ENCODE data around the gene ZNF534. TPM values are rescaled to one million over a fixed set of nuclear protein-coding genes. Genes with fewer than 3 reads are reported as not detected.
"Not testable (repeated sequence)": the region's sequence is repeated elsewhere in the genome, so short reads cannot be mapped to it uniquely, and the experiment has no call there.

Gene ZNF534
- total RNA-seq, 2 experiments from 2014 or later: not detected

- TF ChIP-seq CTCF (IDR thresholded peaks at IDR 0.05): no peak
- H3K4me3 ChIP-seq (ENCODE audit: low read length): no peak overlapping the region
- Mint-ChIP-seq H3K4me3 (no peak overlapping the region), H3K27ac (no peak overlapping the region), H3K27me3 (no peaks in the 10 kb centered on the region), H3K9me3 (peaks cover 24% of the 10 kb centered on the region), H3K4me1 (ENCODE audit: low read depth) (no peaks in the 10 kb centered on the region), H3K36me3 (ENCODE audit: low read depth) (peaks cover 83% of the 10 kb centered on the region)
- ChIA-PET CTCF (no interaction called here), POLR2A (no interaction called here)
- H3K9me3 ChIP-seq (ENCODE audit: control insufficient read depth in 1 of 2, insufficient read depth in 1 of 2, low read length in 2 of 2): peaks cover 36 to 95% of the 10 kb centered on the region in 2 experiments
- H3K4me1 ChIP-seq (ENCODE audit: insufficient read depth, low read length): no peaks in the 10 kb centered on the region
- no peaks in the 10 kb centered on the region for H3K27me3 ChIP-seq (ENCODE audit: control insufficient read depth in 1 of 2, insufficient read depth in 2 of 2, low read length in 2 of 2)
- DNase-seq: no peak
- intact Hi-C loops (cut with DNase I, micrococcal nuclease): no loop called here
- H3K36me3 ChIP-seq (ENCODE audit: insufficient read depth, low read length): no peaks in the 10 kb centered on the region
- H3K27ac ChIP-seq (ENCODE audit: low read depth in 1 of 2, low read length in 2 of 2): no peak overlapping the region
- no peak for ATAC-seq (ENCODE audit: poor library complexity)
Measured at GRCh38 chr19:52474351-52475127, 45.6 kb downstream of the ZNF534 start.

- peaks cover 52% of the 10 kb centered on the region for H3K36me3 Mint-ChIP-seq (ENCODE audit: low read depth)
- H3K27me3 Mint-ChIP-seq; H3K4me3 Mint-ChIP-seq; intact Hi-C loops (cut with DNase I, micrococcal nuclease); H3K36me3 ChIP-seq (ENCODE audit: insufficient read depth, low read length); CTCF ChIA-PET; POLR2A ChIA-PET; H3K27ac ChIP-seq (ENCODE audit: low read depth in 1 of 2, low read length in 2 of 2); H3K27me3 ChIP-seq (ENCODE audit: control insufficient read depth in 1 of 2, insufficient read depth in 2 of 2, low read length in 2 of 2); H3K4me1 Mint-ChIP-seq (ENCODE audit: low read depth); H3K4me1 ChIP-seq (ENCODE audit: insufficient read depth, low read length); H3K27ac Mint-ChIP-seq; ATAC-seq (ENCODE audit: poor library complexity); H3K4me3 ChIP-seq (ENCODE audit: low read length); DNase-seq: not testable (repeated sequence)
- H3K9me3 Mint-ChIP-seq: peaks cover 17% of the 10 kb centered on the region
- peaks cover 76 to 81% of the 10 kb centered on the region in 2 experiments for H3K9me3 ChIP-seq (ENCODE audit: control insufficient read depth in 1 of 2, insufficient read depth in 1 of 2, low read length in 2 of 2)
Measured at GRCh38 chr19:52484111-52484743, 55.3 kb downstream of the ZNF534 start.

- H3K27ac ChIP-seq (ENCODE audit: low read depth in 1 of 2, low read length in 2 of 2); H3K4me1 Mint-ChIP-seq (ENCODE audit: low read depth); H3K27me3 ChIP-seq (ENCODE audit: control insufficient read depth in 1 of 2, insufficient read depth in 2 of 2, low read length in 2 of 2); ATAC-seq (ENCODE audit: poor library complexity); H3K27me3 Mint-ChIP-seq; H3K36me3 ChIP-seq (ENCODE audit: insufficient read depth, low read length); H3K4me3 Mint-ChIP-seq; POLR2A ChIA-PET; intact Hi-C loops (cut with DNase I, micrococcal nuclease); H3K4me1 ChIP-seq (ENCODE audit: insufficient read depth, low read length); DNase-seq; H3K4me3 ChIP-seq (ENCODE audit: low read length); H3K27ac Mint-ChIP-seq; CTCF ChIA-PET: not testable (repeated sequence)
- Mint-ChIP-seq H3K9me3 (peaks cover 21% of the 10 kb centered on the region), H3K36me3 (ENCODE audit: low read depth) (peaks cover 57% of the 10 kb centered on the region)
- H3K9me3 ChIP-seq (ENCODE audit: control insufficient read depth in 1 of 2, insufficient read depth in 1 of 2, low read length in 2 of 2): peaks cover 68 to 80% of the 10 kb centered on the region in 2 experiments
Measured at GRCh38 chr19:52485064-52485463, 56.1 kb downstream of the ZNF534 start.

GRCh38 chr19:52485561-52486240 is 56.8 kb downstream of the ZNF534 start:
- H3K4me3 ChIP-seq (ENCODE audit: low read length); DNase-seq; H3K27me3 Mint-ChIP-seq; H3K27ac Mint-ChIP-seq; H3K27ac ChIP-seq (ENCODE audit: low read depth in 1 of 2, low read length in 2 of 2); CTCF ChIA-PET; ATAC-seq (ENCODE audit: poor library complexity); H3K4me3 Mint-ChIP-seq; POLR2A ChIA-PET; H3K27me3 ChIP-seq (ENCODE audit: control insufficient read depth in 1 of 2, insufficient read depth in 2 of 2, low read length in 2 of 2); H3K36me3 ChIP-seq (ENCODE audit: insufficient read depth, low read length); H3K4me1 Mint-ChIP-seq (ENCODE audit: low read depth); intact Hi-C loops (cut with DNase I, micrococcal nuclease); H3K4me1 ChIP-seq (ENCODE audit: insufficient read depth, low read length): not testable (repeated sequence)
- Mint-ChIP-seq H3K9me3 (peaks cover 24% of the 10 kb centered on the region), H3K36me3 (ENCODE audit: low read depth) (peaks cover 59% of the 10 kb centered on the region)
- peaks cover 65 to 78% of the 10 kb centered on the region in 2 experiments for H3K9me3 ChIP-seq (ENCODE audit: control insufficient read depth in 1 of 2, insufficient read depth in 1 of 2, low read length in 2 of 2)
